ENCODE measurements around the gene ANKIB1.

GRCh38 chr7:92226981-92227380, 18.8 kb upstream of the ANKIB1 start:
- TF ChIP-seq POLR2A (IDR thresholded peaks at IDR 0.05) (no peak), CTCF (IDR thresholded peaks at IDR 0.05) (no peak)
